22Rv1 (cell line): ENCODE measurements around the gene BOLA1.
"Not testable (repeated sequence)": the region's sequence is repeated elsewhere in the genome, so short reads cannot be mapped to it uniquely, and the experiment has no call there.

Experiments
- CTCF ChIP-seq: fragments of 450-650 bp; IDR thresholded peaks from 2 replicates; pipeline ENCODE4 v1.5.1; 2017; ENCODE audit warnings: mild to moderate bottlenecking
- ZFX ChIP-seq: fragments of 450-650 bp; IDR thresholded peaks from 2 replicates; pipeline ENCODE4 v1.6.1; 2017; ENCODE audit warnings: antibody characterized with exemption, borderline replicate concordance

GRCh38 chr1:149938668-149939003, 39.3 kb downstream of the BOLA1 start:
- TF ChIP-seq CTCF, ZFX: not testable (repeated sequence)
